Uterus (tissue), 2 donors: ENCODE results near the gene PRKCE.

ENCODE experiments used
- POLR2A ChIP-seq, 2 donors: fragments of 450-650 bp; IDR thresholded peaks; one replicate each; pipeline ENCODE4 v1.6.1; 2016; ENCODE audit warnings: antibody characterized with exemption in 2 of 2, mild to moderate bottlenecking in 1 of 2, moderate library complexity in 1 of 2
- TF ChIP-seq, protein P1 (sequence below), 4 experiments: fragments of 200-600 bp in 2 of 4; fragments of 450-650 bp in 2 of 4; sonication (generic) in 2 of 4; IDR thresholded peaks; one replicate each; pipeline ENCODE4 v1.5.1; 2016 to 2019; ENCODE audit warnings: antibody characterized with exemption in 4 of 4, mild to moderate bottlenecking in 2 of 4, moderate library complexity in 1 of 4

DNA sequence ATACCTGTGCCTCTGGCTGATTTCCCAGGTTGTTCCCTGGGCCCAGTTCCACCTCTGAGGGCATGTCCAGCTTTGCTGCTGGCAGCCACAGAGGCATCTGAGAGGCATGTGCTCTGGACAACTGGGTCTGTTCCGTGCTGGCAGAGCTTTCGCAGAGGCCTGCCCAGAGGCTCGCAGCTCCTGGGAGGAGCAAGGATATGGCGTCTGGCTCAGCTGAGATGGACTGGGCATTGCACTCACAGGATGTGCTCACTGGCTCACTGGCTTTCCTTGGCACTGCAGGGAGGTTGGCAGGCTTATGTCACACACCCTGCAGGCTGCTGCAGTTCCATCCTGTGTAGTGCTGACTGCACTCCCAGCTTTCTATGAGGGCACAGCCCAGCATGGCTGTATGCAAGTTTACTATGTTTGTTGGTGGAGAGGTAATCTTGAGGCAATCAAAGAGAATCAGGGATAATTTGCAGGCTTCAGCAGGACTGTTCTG lies 172.3 kb downstream of the PRKCE start:
- TF ChIP-seq, protein P1, sequence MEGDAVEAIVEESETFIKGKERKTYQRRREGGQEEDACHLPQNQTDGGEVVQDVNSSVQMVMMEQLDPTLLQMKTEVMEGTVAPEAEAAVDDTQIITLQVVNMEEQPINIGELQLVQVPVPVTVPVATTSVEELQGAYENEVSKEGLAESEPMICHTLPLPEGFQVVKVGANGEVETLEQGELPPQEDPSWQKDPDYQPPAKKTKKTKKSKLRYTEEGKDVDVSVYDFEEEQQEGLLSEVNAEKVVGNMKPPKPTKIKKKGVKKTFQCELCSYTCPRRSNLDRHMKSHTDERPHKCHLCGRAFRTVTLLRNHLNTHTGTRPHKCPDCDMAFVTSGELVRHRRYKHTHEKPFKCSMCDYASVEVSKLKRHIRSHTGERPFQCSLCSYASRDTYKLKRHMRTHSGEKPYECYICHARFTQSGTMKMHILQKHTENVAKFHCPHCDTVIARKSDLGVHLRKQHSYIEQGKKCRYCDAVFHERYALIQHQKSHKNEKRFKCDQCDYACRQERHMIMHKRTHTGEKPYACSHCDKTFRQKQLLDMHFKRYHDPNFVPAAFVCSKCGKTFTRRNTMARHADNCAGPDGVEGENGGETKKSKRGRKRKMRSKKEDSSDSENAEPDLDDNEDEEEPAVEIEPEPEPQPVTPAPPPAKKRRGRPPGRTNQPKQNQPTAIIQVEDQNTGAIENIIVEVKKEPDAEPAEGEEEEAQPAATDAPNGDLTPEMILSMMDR (IDR thresholded peaks at IDR 0.05) = no peak
- TF ChIP-seq POLR2A (IDR thresholded peaks at IDR 0.05) = no peak
